Thyroid gland (tissue), 4 donors: ENCODE measurements around the gene TM4SF5. TPM values are rescaled to one million over a fixed set of nuclear protein-coding genes. Genes with fewer than 3 reads are reported as not detected.

Experiments
- DNase-seq, 2 donors: peaks; one replicate each; pipeline ENCODE4 v3.0.0-alpha.2; 2019
- H3K27ac ChIP-seq, 3 donors: fragments of 200-600 bp; sonication (generic); 1 replicate in 2 of 3; 2 replicates in 1 of 3; pipeline ENCODE4 v1.5.1; 2016 to 2019; ENCODE audit warnings: mild to moderate bottlenecking in 1 of 3, moderate library complexity in 1 of 3
- H3K27me3 ChIP-seq: fragments of 200-600 bp; sonication (generic); one replicate; pipeline ENCODE4 v1.5.1; 2019
- H3K36me3 ChIP-seq, 2 donors: fragments of 200-600 bp; sonication (generic); one replicate each; pipeline ENCODE4 v1.5.1; 2016 to 2019
- H3K4me1 ChIP-seq, 2 donors: fragments of 200-600 bp; sonication (generic); one replicate each; pipeline ENCODE4 v1.5.1; 2017 to 2019
- H3K4me3 ChIP-seq, 3 donors: fragments of 200-600 bp; sonication (generic); replicated peaks in 1 of 3; 1 replicate in 2 of 3; 2 replicates in 1 of 3; pipeline ENCODE4 v1.5.1; 2016; ENCODE audit warnings: mild to moderate bottlenecking in 1 of 3
- H3K9me3 ChIP-seq: fragments of 200-600 bp; sonication (generic); one replicate; pipeline ENCODE4 v1.5.1; 2017
- CTCF ChIP-seq, 6 experiments: fragments of 200-600 bp in 3 of 6; fragments of 450-650 bp in 3 of 6; sonication (generic) in 3 of 6; IDR thresholded peaks; one replicate each; pipeline ENCODE4 v1.5.1; 2016 to 2019; ENCODE audit warnings: antibody characterized with exemption in 6 of 6, mild to moderate bottlenecking in 2 of 6, inconsistent platforms in 1 of 6, moderate library complexity in 1 of 6
- POLR2A ChIP-seq, 2 donors: fragments of 450-650 bp; IDR thresholded peaks; one replicate each; pipeline ENCODE4 v1.6.1; 2017; ENCODE audit warnings: antibody characterized with exemption in 2 of 2, mild to moderate bottlenecking in 2 of 2, moderate library complexity in 1 of 2
- WGBS, 2 donors: methylation state at CpG; one replicate each; pipeline ENCODE4 v1.1.5; 2017; 5-methylcytosine and 5-hydroxymethylcytosine counted together
- intact Hi-C: fragments of 100-400 bp; cut with DNase I; formaldehyde crosslinking; loops from one replicate; pipeline ENCODE4 v1.15.1; 2023
- total RNA-seq, 4 donors: library from RNA; depleted of rRNA; stranded (reverse); fragments of >200 nt; gene quantifications; one replicate each; pipeline ENCODE4 v1.2.3, GENCODE V29; 2016

TM4SF5 gene
- total RNA-seq, 4 donors from 2014 or later, result not detected

- H3K27me3 ChIP-seq, result no peaks in the 10 kb centered on the region
- DNase-seq, result no peak
- no peaks in the 10 kb centered on the region for H3K36me3 ChIP-seq
- no peak overlapping the region for H3K27ac ChIP-seq
- peaks cover 8 to 11% of the 10 kb centered on the region in 2 donors for H3K4me1 ChIP-seq
- TF ChIP-seq CTCF (IDR thresholded peaks at IDR 0.05), result no peak
- TF ChIP-seq POLR2A (IDR thresholded peaks at IDR 0.05), result no peak
- WGBS, 2 donors, result 85 to 87% methylated on average over 5 to 6 of the region's 6 CpGs
- H3K9me3 ChIP-seq, result no peaks in the 10 kb centered on the region
- intact Hi-C loops, result loop anchor here (5.0 kb wide), 1 partner anchor 154 kb away; no protein-coding TSS in a partner anchor
- no peak overlapping the region for H3K4me3 ChIP-seq
Observed at GRCh38 chr17:4733073-4733531, 38.6 kb upstream of the TM4SF5 start.

GRCh38 chr17:4734857-4735475, 36.7 kb upstream of the TM4SF5 start:
- no peak for TF ChIP-seq CTCF (IDR thresholded peaks at IDR 0.05)
- TF ChIP-seq POLR2A (IDR thresholded peaks at IDR 0.05), result no peak
- no peak for DNase-seq
- Histone ChIP-seq H3K9me3 (no peaks in the 10 kb centered on the region), H3K36me3 (no peaks in the 10 kb centered on the region), H3K27me3 (no peaks in the 10 kb centered on the region), H3K4me3 (no peak overlapping the region), H3K4me1 (peaks cover 16 to 20% of the 10 kb centered on the region in 2 donors), H3K27ac (no peak overlapping the region)
- whole genome bisulfite sequencing, 2 donors, result 94 to 95% methylated on average over 8 of the region's 8 CpGs
- intact Hi-C loops, result loop anchor here (5.0 kb wide), 1 partner anchor 152 kb away; no protein-coding TSS in a partner anchor

- WGBS, 2 donors, result 79 to 80% methylated on average over 9 of the region's 9 CpGs
- no peak for DNase-seq
- Histone ChIP-seq H3K4me1 (peaks cover 16 to 17% of the 10 kb centered on the region in 2 donors), H3K36me3 (no peaks in the 10 kb centered on the region), H3K27ac (no peak overlapping the region), H3K27me3 (no peaks in the 10 kb centered on the region), H3K9me3 (no peaks in the 10 kb centered on the region), H3K4me3 (no peak overlapping the region)
- intact Hi-C loops, result no loop called here
- TF ChIP-seq CTCF (IDR thresholded peaks at IDR 0.05), result no peak
Observed at GRCh38 chr17:4735876-4736651, 35.6 kb upstream of the TM4SF5 start.

DNA sequence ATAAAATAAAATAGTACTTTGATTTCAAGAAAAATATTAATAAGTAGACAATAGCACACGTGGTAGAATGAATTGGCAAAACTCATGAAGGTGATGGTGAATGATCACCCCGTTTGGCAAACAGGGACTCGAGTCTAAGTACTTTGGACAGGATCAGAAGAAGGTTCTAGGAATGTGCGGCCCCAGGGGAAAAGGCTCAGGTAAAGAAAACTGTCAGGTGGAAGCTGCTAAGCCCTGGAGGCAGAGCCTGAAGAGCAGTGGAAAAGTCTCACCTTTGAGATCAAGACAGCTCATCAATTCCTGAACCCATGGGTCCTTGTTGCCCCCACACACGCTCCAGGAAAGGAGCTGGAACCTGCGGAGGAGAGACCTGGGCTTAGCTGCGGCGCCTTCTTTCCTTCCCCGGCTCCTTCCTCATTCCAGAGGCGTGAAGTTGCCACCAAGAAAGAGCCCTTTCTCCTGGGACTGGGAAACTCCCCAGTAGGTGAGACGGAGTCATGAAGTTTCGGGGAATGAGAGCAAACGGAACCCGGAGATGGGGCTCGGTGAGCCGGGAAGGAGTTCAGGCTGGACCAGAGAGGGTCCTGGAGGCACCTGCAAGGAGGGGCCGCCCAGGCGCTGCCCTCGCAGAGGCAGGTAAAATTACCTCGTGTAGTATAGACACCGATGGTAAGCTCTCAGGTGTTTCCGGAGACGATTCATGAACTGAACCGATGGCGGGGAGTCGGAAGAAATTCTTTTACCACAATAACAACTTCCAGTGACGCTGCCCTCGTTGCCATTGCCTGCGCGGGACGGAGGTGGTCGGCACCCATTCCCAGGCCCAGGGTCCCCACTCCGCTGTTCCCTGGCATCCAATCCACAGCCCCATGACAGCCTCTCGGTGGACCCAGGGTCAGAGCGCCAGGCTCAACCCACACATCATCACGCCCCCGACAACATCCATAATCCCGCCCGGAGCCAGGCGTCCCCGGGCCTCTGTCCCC, 33.3 kb upstream of the TM4SF5 start:
- H3K27me3 ChIP-seq, result no peaks in the 10 kb centered on the region
- DNase-seq, result no peak
- intact Hi-C loops, result no loop called here
- H3K36me3 ChIP-seq, result no peaks in the 10 kb centered on the region
- no peaks in the 10 kb centered on the region for H3K9me3 ChIP-seq
- peak overlapping the region; percentile 50 to 83 (median 74) for H3K4me3 ChIP-seq
- TF ChIP-seq POLR2A (IDR thresholded peaks at IDR 0.05), result no peak
- TF ChIP-seq CTCF (IDR thresholded peaks at IDR 0.05), result no peak
- peaks cover 8 to 9% of the 10 kb centered on the region in 2 donors for H3K4me1 ChIP-seq
- WGBS, 2 donors, result 19 to 23% methylated on average over 31 to 39 of the region's 41 CpGs
- H3K27ac ChIP-seq, result peak overlapping the region in 1 of 3 donors; percentile 21
